ENCODE data around the gene ZFY. TPM values are rescaled to one million over a fixed set of nuclear protein-coding genes. Genes with fewer than 3 reads are reported as not detected.

Gene ZFY
- total RNA-seq = 7.8 and 12.5 TPM in 2 replicates

GRCh38 chrY:2934861-2935715, at the start of gene ZFY:
Gene ZFY (plus strand): TSS chrY:2935381. CDS start chrY:2953937, 18,556 bp downstream.

Other genes starting within 250 kb of the ZFY start
- not detected in 2 replicates for gene SRY, start 147.7 kb upstream of the ZFY start, total RNA-seq
- 399 and 424 TPM in 2 replicates for gene RPS4Y1, start 93.8 kb upstream of the ZFY start, total RNA-seq